ENCODE results near the gene PRKD2. TPM values are rescaled to one million over a fixed set of nuclear protein-coding genes. Genes with fewer than 3 reads are reported as not detected.
"Not testable (repeated sequence)": the region's sequence is repeated elsewhere in the genome, so short reads cannot be mapped to it uniquely, and the experiment has no call there.

PRKD2 gene
- polyA plus RNA-seq, 1 donor, result 20.7 TPM

GRCh38 chr19:46724468-46724867, 7.6 kb upstream of the PRKD2 start:
- DNase-seq (ENCODE audit: low read depth), result no peak

- DNase-seq (ENCODE audit: low read depth), result no peak
These were observed 6.6 kb upstream of the PRKD2 start for GRCh38 chr19:46723471-46723870.

GRCh38 chr19:46723023-46723461, 6.1 kb upstream of the PRKD2 start:
- no peak for DNase-seq (ENCODE audit: low read depth)

GRCh38 chr19:46722421-46723022, 5.6 kb upstream of the PRKD2 start:
- DNase-seq (ENCODE audit: low read depth), result no peak

- no peak for DNase-seq (ENCODE audit: low read depth)
These were observed 5.1 kb upstream of the PRKD2 start for GRCh38 chr19:46722004-46722380.

GRCh38 chr19:46721269-46722003, 4.5 kb upstream of the PRKD2 start:
- DNase-seq (ENCODE audit: low read depth), result no peak

- no peak for DNase-seq (ENCODE audit: low read depth)
These were observed 3.8 kb upstream of the PRKD2 start for GRCh38 chr19:46720503-46721239.

- DNase-seq (ENCODE audit: low read depth), result no peak
These were observed 3.0 kb upstream of the PRKD2 start for GRCh38 chr19:46719629-46720502.

- DNase-seq (ENCODE audit: low read depth), result no peak
These were observed 2.2 kb upstream of the PRKD2 start for GRCh38 chr19:46718934-46719622.

GRCh38 chr19:46718157-46718933, 1.4 kb upstream of the PRKD2 start:
- DNase-seq (ENCODE audit: low read depth), result no peak

- DNase-seq (ENCODE audit: low read depth), result no peak
These were observed 816 bp upstream of the PRKD2 start for GRCh38 chr19:46717716-46718143.

GRCh38 chr19:46716672-46717033, 261 bp downstream of the PRKD2 start:
- DNase-seq (ENCODE audit: low read depth), result no peak

GRCh38 chr19:46715975-46716671, 791 bp downstream of the PRKD2 start:
- no peak for DNase-seq (ENCODE audit: low read depth)

GRCh38 chr19:46715620-46715974, 1.3 kb downstream of the PRKD2 start:
- DNase-seq (ENCODE audit: low read depth), result no peak

GRCh38 chr19:46714444-46715106, 2.3 kb downstream of the PRKD2 start:
- no peak for DNase-seq (ENCODE audit: low read depth)

- DNase-seq (ENCODE audit: low read depth), result peak; percentile 79
These were observed 3.0 kb downstream of the PRKD2 start for GRCh38 chr19:46713781-46714443.

- DNase-seq (ENCODE audit: low read depth), result not testable (repeated sequence)
These were observed 4.1 kb downstream of the PRKD2 start for GRCh38 chr19:46712768-46713338.

GRCh38 chr19:46710687-46711086, 6.2 kb downstream of the PRKD2 start:
- no peak for DNase-seq (ENCODE audit: low read depth)
